A673 (cell line): ENCODE measurements around the gene TAF15. TPM values are rescaled to one million over a fixed set of nuclear protein-coding genes. Genes with fewer than 3 reads are reported as not detected.

Experiments used
- BruUV-seq: library from RNA; stranded (reverse); fragments of 400-500 nt; replicated peaks from 2 replicates; lab custom pipeline; 2021; lab: Mats Ljungman, UMichigan
- CTCF ChIA-PET: fragments of 300-600 bp; sonication (Branson Sonifier 250); formaldehyde crosslinking; loops from one replicate; lab custom pipeline; 2022; ENCODE audit warnings: antibody characterized with exemption; lab: Charles Lee
- POLR2A ChIA-PET: fragments of 300-600 bp; sonication (Branson Sonifier 250); formaldehyde crosslinking; loops from one replicate; lab custom pipeline; 2022; ENCODE audit warnings: antibody characterized with exemption; ENCODE audit not compliant: low non-redundant PET; lab: Charles Lee
- DNase-seq: peaks from one replicate; pipeline ENCODE4 v3.0.0-alpha.2; 2015; ENCODE audit warnings: low spot score
- H3K27ac ChIP-seq: fragments of 200-600 bp; sonication (generic); 2 replicates; pipeline ENCODE4 v1.5.1; 2016; ENCODE audit warnings: mixed run types, low read depth, mild to moderate bottlenecking, mixed read lengths, antibody characterized with exemption, low read length; ENCODE audit not compliant: poor library complexity, severe bottlenecking
- H3K27me3 ChIP-seq: fragments of 200-600 bp; sonication (generic); replicated peaks from 2 replicates; pipeline ENCODE4 v1.6.1; 2017; ENCODE audit warnings: mixed run types, low read depth, mild to moderate bottlenecking, mixed read lengths, antibody characterized with exemption, low read length; ENCODE audit not compliant: insufficient read depth, poor library complexity
- H3K36me3 ChIP-seq: fragments of 200-600 bp; sonication (generic); 2 replicates; pipeline ENCODE4 v1.6.1; 2016; ENCODE audit warnings: mixed run types, mild to moderate bottlenecking, mixed read lengths, antibody characterized with exemption, low read length; ENCODE audit not compliant: insufficient read depth, poor library complexity, severe bottlenecking
- H3K4me1 ChIP-seq: fragments of 200-600 bp; sonication (generic); 2 replicates; pipeline ENCODE4 v1.6.1; 2017; ENCODE audit warnings: mixed run types, mild to moderate bottlenecking, mixed read lengths, antibody characterized with exemption, low read length; ENCODE audit not compliant: insufficient read depth, poor library complexity, severe bottlenecking
- H3K4me3 ChIP-seq: fragments of 200-600 bp; sonication (generic); 2 replicates; pipeline ENCODE4 v1.5.1; 2016; ENCODE audit warnings: low read depth, mixed run types, mild to moderate bottlenecking, mixed read lengths, low read length; ENCODE audit not compliant: poor library complexity, severe bottlenecking
- H3K9me3 ChIP-seq: fragments of 200-600 bp; sonication (generic); 2 replicates; pipeline ENCODE4 v1.6.1; 2016; ENCODE audit warnings: mixed run types, low read depth, mild to moderate bottlenecking, mixed read lengths, antibody characterized with exemption, low read length; ENCODE audit not compliant: poor library complexity, severe bottlenecking
- CTCF ChIP-seq: fragments of 300-800, 200-600 bp; sonication (generic); conservative IDR thresholded peaks from 2 replicates; pipeline ENCODE4 v1.5.1; 2017; ENCODE audit warnings: low read depth, mild to moderate bottlenecking, antibody characterized with exemption, low read length, moderate library complexity, mixed read lengths
- EZH2 ChIP-seq: fragments of 200-600 bp; sonication (generic); IDR thresholded peaks from 2 replicates; pipeline ENCODE4 v1.6.1; 2017; ENCODE audit warnings: borderline replicate concordance, low read depth, mild to moderate bottlenecking, mixed read lengths, antibody characterized with exemption, low read length; ENCODE audit not compliant: poor library complexity, severe bottlenecking
- intact Hi-C: fragments of 100-400 bp; cut with micrococcal nuclease; formaldehyde crosslinking; loops from one replicate; pipeline ENCODE4 v1.10.0; 2022; ENCODE audit not compliant: unreplicated experiment
- total RNA-seq: library from RNA; stranded (reverse); gene quantifications from 2 replicates; pipeline ENCODE4 v1.2.3, GENCODE V29; 2021

TAF15 gene
- total RNA-seq, 1 experiment from 2014 or later, result 108 TPM

GRCh38 chr17:35866341-35866950 lies 57.2 kb downstream of the TAF15 start:
- no peak overlapping the region for H3K4me3 ChIP-seq
- intact Hi-C loops, result no loop called here
- CTCF ChIA-PET, result no interaction called here
- BruUV-seq, result no TSS peak
- no peaks in the 10 kb centered on the region for H3K9me3 ChIP-seq
- POLR2A ChIA-PET, result no interaction called here
- no peaks in the 10 kb centered on the region for H3K4me1 ChIP-seq
- no peaks in the 10 kb centered on the region for H3K36me3 ChIP-seq
- no peak for DNase-seq
- no peak for TF ChIP-seq CTCF
- no peak for TF ChIP-seq EZH2
- no peak overlapping the region for H3K27ac ChIP-seq
- no peaks in the 10 kb centered on the region for H3K27me3 ChIP-seq

GRCh38 chr17:35867574-35867973 lies 58.3 kb downstream of the TAF15 start:
- H3K4me3 ChIP-seq, result no peak overlapping the region
- H3K9me3 ChIP-seq, result no peaks in the 10 kb centered on the region
- H3K4me1 ChIP-seq, result no peaks in the 10 kb centered on the region
- intact Hi-C loops, result no loop called here
- POLR2A ChIA-PET, result no interaction called here
- no peaks in the 10 kb centered on the region for H3K27me3 ChIP-seq
- H3K27ac ChIP-seq, result no peak overlapping the region
- TF ChIP-seq CTCF (no peak), EZH2 (no peak)
- no peaks in the 10 kb centered on the region for H3K36me3 ChIP-seq
- no peak for DNase-seq
- CTCF ChIA-PET, result no interaction called here
- BruUV-seq, result no TSS peak

GRCh38 chr17:35868737-35869136 lies 59.5 kb downstream of the TAF15 start, which contains the start of gene HEATR9:
TSS of gene HEATR9 (minus strand) at chr17:35868891. CDS start at chr17:35868742, 149 bp downstream.
- no TSS peak for BruUV-seq
- intact Hi-C loops, result no loop called here
- Histone ChIP-seq H3K27me3 (no peaks in the 10 kb centered on the region), H3K4me1 (no peaks in the 10 kb centered on the region), H3K36me3 (no peaks in the 10 kb centered on the region), H3K4me3 (no peak within 1 kb of the TSS), H3K9me3 (no peaks in the 10 kb centered on the region), H3K27ac (no peak within 1 kb of the TSS)
- ChIA-PET POLR2A (no interaction called here), CTCF (no interaction called here)
- DNase-seq, result no peak
- TF ChIP-seq CTCF, result no peak
- TF ChIP-seq EZH2, result no peak
